Spleen (tissue), 7 donors: ENCODE results near the gene CDK14.

Experiments used
- CTCF ChIP-seq, 11 experiments: fragments of 200-600 bp in 7 of 11; fragments of 450-650 bp in 4 of 11; sonication (generic) in 4 of 11; IDR thresholded peaks in 8 of 11; conservative IDR thresholded peaks in 3 of 11; 1 replicate in 7 of 11; 2 replicates in 4 of 11; pipeline versions ENCODE4 v1.4.0 to v1.8.0; 2016 to 2021; ENCODE audit warnings: antibody characterized with exemption in 11 of 11, inconsistent platforms in 4 of 11, mild to moderate bottlenecking in 1 of 11
- POLR2A ChIP-seq, 3 donors: fragments of 450-650 bp; IDR thresholded peaks; one replicate each; pipeline ENCODE4 v1.5.1; 2017; ENCODE audit warnings: antibody characterized with exemption in 3 of 3, mild to moderate bottlenecking in 1 of 3
- POLR2AphosphoS5 ChIP-seq, 3 donors: sonication (generic); formaldehyde crosslinking; IDR thresholded peaks; one replicate each; pipeline ENCODE4 v1.5.1; 2017; ENCODE audit warnings: antibody characterized with exemption in 3 of 3
- donor health status: DM: no; HTN: no; CAD: no; lungs with moderate emphysema.
- donor health status: DM: no; HTN: no; CAD: no.
- donor health status: DM: no; HTN: no; CAD: no.

DNA sequence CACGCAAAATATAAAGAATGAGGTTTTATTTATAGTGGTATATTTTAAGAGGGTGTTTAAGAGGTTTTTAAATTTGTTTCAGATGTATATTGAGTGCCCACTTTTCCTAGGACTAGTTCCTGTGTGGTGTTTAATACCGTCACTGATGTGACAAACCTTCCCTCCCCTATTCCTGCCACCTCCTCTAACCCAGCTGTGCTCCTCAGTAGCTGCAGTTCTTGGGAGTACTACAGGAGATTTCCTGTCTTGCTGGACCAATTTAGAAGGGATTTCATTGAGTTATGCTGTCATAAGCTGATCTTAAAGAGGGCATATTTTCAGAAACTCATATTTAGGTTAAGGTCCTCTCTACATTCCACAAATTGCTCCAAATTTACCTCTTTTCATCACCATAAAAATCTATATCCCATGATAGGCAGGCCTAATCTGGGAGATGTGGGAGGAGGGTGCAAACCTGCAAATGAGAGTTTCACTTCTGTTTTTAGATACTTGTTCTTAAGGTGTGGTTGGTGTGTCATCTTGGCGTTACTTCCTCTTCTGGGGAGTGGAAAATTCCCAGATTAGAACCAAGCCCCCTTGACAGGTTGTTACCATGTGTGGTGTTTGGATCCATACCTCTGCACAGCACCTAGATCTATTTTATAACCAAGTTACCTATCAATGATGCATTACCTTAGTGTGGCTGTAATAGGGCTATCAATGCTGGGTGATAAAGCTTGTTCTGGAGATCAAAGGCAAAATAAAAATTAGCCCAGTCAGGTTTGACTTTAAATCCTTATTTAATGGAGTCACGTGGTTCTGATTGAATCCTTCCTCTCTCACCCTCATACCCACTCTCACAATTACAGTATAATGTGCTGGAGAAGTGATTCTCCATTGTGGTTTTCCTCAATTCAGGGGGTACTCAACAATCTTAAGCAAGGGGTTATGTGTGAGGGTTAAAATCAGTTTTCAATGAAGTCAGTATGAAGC is 141.1 kb downstream of the CDK14 start:
- TF ChIP-seq CTCF (IDR thresholded peaks at IDR 0.05 in 8 of 11, conservative IDR thresholded peaks at IDR 0.05 in 3 of 11) (no peak), POLR2AphosphoS5 (IDR thresholded peaks at IDR 0.05) (peak in 1 of 3 donors; percentile 14), POLR2A (IDR thresholded peaks at IDR 0.05) (no peak)
